Testis (tissue), 2 donors: ENCODE data around the gene TTC17.

ENCODE experiments used
- POLR2A ChIP-seq: fragments of 450-650 bp; IDR thresholded peaks from one replicate; pipeline ENCODE4 v1.6.1; 2017; ENCODE audit warnings: antibody characterized with exemption, mild to moderate bottlenecking, moderate library complexity
- TF ChIP-seq, protein P1 (sequence below), 3 experiments: fragments of 450-650 bp in 2 of 3; fragments of 200-600 bp in 1 of 3; sonication (generic) in 1 of 3; IDR thresholded peaks; one replicate each; pipeline ENCODE4 v1.5.1; 2016 to 2019; ENCODE audit warnings: antibody characterized with exemption in 3 of 3, mild to moderate bottlenecking in 2 of 3, moderate library complexity in 1 of 3

DNA sequence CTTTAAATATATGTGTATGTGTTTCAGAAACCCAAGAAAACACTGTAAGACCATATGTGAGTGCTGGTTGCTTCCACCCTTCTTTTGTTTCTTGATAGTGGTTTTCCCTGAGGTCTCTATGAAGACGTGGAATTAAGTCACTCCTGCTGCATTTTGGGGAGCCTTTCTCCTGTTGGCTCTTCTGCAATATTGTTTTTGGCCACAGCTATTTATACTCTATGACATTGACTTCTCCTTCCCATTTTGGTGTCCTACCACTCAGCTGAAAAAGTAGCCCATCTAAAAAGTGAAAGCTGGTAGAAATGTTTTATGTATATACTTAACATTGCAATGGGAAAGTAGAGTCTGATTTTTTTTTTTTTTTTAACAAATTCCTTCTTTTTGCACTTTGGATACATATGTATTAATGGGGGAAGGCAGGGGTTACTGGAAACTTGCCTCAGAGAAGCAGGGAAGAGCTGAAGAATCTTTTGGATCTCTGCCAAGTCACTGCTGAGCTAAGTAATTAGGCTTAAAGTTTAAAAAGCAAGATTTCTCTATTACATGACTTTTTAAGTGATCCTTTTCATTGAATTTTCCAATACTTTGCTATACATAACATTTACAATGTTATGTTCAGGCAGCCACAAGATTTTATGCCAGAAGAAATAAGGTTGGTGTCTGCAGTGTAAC lies 1.8 kb downstream of the TTC17 start:
- TF ChIP-seq, protein P1, sequence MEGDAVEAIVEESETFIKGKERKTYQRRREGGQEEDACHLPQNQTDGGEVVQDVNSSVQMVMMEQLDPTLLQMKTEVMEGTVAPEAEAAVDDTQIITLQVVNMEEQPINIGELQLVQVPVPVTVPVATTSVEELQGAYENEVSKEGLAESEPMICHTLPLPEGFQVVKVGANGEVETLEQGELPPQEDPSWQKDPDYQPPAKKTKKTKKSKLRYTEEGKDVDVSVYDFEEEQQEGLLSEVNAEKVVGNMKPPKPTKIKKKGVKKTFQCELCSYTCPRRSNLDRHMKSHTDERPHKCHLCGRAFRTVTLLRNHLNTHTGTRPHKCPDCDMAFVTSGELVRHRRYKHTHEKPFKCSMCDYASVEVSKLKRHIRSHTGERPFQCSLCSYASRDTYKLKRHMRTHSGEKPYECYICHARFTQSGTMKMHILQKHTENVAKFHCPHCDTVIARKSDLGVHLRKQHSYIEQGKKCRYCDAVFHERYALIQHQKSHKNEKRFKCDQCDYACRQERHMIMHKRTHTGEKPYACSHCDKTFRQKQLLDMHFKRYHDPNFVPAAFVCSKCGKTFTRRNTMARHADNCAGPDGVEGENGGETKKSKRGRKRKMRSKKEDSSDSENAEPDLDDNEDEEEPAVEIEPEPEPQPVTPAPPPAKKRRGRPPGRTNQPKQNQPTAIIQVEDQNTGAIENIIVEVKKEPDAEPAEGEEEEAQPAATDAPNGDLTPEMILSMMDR (IDR thresholded peaks at IDR 0.05), result no peak
- no peak for TF ChIP-seq POLR2A
